Stimulated activated CD8-positive, alpha-beta memory T cell treated with anti-CD3 and anti-CD28 coated beads, Interleukin-15, amount 100 ng/mL, for 1 hour (primary cell): Measurements from ENCODE around the gene RHBDD3.

Experiments
- DNase-seq: peaks from one replicate; pipeline ENCODE4 v3.0.0-alpha.2; 2020; ENCODE audit warnings: low read depth

The RHBDD3 gene

DNA sequence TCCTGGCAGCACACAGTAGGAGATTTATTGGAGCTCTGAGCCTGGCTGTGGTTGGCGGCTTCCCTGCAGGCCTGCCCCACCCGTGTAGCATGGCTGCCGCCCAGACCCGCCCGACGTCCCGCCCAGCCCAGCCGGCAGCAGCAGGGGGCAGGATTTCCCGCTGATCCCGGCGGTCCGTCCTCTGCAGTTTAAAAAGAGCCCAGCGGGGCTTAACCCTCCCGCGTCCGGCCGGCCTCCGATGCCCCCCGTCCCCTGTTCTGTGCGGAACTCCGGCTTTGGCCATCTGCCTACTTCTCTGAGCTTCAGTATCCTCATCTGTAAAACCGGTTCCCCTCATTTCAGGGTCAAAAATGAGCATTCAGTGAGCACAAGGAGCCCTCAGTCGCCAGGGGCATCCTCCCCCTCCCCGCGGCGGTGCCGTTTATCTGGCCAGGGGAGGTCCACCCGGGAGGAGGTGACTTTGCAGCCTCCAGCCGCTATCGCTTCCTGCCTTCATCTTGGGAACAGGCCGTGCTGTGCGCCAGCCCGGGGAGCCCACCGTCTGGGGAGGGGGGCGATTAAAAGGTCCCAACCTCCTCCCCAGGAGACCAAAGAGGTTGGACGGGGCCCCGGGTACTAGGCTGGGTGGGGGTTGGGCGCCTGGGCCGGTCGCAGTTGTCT is 38.5 kb upstream of the RHBDD3 start, which contains the start of gene GAS2L1:
Gene GAS2L1 (plus strand): TSS at position 476 of the 660 bp plus-strand sequence. CDS start 1,456 bp downstream, outside the sequence.
- DNase-seq = no peak

DNA sequence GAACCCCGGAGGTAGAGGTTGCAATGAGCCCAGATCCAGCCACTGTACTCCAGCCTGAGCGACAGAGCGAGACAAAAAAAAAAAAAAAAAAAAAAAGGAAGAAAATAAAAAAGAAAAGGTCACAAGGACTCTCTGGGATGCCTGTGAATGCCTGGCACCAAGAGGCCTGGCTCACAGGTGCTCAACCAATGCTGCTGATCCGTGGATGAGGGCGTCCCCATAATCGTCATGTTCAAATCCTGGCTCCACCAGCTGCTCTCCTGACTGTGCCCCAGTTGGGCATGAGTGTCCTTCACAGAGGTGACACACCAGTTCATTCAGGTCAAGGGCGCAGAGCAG is 38.0 kb upstream of the RHBDD3 start:
- no peak for DNase-seq

- no peak for DNase-seq
These were observed 35.1 kb upstream of the RHBDD3 start for GRCh38 chr22:29302681-29303465.

DNA sequence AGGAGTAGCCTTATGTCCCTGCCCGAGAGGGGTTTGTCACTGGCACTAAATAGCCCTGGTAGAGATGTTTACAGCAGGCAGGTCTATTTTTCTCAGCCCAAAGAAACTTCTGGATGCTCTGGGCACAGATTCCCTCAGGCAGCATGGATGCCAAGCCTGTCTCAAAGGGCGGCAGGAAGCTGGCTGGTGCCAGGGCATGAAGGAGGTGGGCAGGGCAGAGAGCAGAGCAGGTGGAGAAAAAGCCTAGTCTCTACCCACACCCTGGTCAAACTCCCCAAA is 34.6 kb upstream of the RHBDD3 start:
- DNase-seq = no peak

GRCh38 chr22:29301716-29302401 is 34.1 kb upstream of the RHBDD3 start:
- no peak for DNase-seq

GRCh38 chr22:29300807-29301601 is 33.2 kb upstream of the RHBDD3 start:
- DNase-seq = no peak

- DNase-seq = no peak
These were observed 32.7 kb upstream of the RHBDD3 start for GRCh38 chr22:29300467-29300806.

DNA sequence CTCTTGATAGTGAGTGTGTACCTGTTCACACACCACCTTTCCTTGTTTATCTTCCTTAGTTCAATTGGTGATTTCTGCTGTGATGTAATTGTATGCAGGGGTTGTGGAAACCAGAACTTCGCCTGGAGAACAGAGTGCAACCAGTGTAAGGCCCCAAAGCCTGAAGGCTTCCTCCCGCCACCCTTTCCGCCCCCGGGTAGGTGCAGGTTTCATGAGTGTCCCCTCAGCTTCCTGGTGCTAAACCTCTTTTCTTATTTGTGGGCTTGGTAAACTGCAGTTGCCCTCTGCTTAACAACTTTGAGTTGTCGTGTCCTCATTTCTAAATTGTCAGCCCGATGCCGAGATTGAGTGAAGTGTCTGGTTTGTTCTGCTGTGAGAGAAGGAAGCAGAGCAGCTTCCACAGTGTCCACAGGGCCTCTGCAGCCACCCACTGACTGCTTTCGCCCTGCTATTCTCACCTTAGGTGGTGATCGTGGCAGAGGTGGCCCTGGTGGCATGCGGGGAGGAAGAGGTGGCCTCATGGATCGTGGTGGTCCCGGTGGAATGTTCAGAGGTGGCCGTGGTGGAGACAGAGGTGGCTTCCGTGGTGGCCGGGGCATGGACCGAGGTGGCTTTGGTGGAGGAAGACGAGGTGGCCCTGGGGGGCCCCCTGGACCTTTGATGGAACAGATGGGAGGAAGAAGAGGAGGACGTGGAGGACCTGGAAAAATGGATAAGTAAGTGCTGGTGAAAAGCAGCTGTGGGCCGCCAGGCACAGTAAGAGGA is 31.5 kb upstream of the RHBDD3 start:
- no peak for DNase-seq

DNA sequence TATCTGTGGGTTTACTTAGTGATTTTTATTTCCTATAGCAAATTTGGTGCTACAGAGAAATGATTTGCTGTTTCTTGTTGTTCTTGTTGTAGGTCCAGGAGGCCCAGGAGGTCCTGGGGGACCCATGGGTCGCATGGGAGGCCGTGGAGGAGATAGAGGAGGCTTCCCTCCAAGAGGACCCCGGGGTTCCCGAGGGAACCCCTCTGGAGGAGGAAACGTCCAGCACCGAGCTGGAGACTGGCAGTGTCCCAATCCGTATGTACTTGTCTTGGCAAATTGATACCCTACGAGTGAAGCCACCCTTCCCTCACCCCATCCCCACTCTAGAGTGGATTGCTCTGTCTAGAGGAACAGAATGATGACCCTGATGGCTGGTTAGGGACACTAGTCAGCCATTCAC is 30.9 kb upstream of the RHBDD3 start:
- no peak for DNase-seq

- no peak for DNase-seq
These were observed 24.6 kb upstream of the RHBDD3 start for GRCh38 chr22:29292379-29292778.

- no peak for DNase-seq
These were observed 23.4 kb upstream of the RHBDD3 start for GRCh38 chr22:29291215-29291614.

DNA sequence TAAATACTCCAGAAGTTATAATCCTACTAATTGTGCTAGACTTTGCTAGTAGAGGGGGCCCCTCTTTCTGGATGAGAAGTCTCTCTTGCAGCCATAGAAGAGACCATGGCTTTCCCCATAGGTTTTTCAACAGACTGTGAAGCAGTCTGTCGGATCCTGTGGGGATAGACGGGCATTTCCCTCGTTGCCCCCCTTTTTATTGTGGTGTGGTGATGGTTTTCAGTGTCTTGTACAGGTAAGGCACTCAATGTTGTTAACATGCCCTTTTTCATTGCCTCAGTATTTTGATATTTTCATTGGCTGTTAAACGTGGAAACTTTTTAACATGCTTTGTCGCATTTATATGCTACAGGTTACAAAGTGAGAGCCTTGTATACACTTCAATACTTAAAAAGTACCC is 22.3 kb upstream of the RHBDD3 start:
- no peak for DNase-seq

GRCh38 chr22:29288837-29289236 is 21.1 kb upstream of the RHBDD3 start:
- DNase-seq = no peak

GRCh38 chr22:29284196-29284595 is 16.4 kb upstream of the RHBDD3 start:
- no peak for DNase-seq

- DNase-seq = no peak
These were observed 10.1 kb upstream of the RHBDD3 start for GRCh38 chr22:29277927-29278326.

DNA sequence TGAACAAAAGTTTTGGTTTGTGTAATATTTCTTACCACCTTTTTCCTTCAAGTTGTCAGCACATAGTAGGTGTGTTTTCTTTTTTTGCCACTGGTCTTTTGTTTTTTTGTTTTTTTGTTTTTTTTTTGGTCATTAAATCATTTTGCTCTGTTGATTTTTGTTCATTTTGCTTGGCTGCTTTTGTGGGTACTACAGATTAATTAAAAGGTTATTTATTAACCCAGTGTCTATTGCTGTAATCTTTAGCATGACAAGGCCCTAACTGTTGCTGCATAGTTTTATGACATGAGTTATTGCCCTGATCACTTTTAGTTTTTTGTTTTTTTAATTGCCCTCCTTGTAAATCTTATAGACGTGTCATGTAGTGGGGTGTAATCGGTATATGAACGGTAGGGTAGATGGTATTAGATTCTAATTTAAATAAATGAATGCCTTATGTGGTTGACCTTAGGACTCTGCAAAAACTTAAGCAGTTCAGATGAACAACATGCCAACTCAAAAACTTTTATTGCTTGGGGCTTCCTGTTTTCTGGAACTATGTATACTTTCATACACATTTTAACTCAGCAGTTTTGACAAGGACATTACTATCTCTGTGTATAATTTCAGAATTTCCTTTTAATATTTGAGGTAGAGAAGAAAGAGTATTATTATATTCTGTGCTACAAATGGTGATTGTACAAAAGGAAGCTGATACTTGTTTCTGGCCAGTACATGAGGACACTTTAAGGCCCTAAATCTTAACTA is 8.2 kb upstream of the RHBDD3 start:
- no peak for DNase-seq

GRCh38 chr22:29275167-29275566 is 7.4 kb upstream of the RHBDD3 start:
- DNase-seq = no peak

DNA sequence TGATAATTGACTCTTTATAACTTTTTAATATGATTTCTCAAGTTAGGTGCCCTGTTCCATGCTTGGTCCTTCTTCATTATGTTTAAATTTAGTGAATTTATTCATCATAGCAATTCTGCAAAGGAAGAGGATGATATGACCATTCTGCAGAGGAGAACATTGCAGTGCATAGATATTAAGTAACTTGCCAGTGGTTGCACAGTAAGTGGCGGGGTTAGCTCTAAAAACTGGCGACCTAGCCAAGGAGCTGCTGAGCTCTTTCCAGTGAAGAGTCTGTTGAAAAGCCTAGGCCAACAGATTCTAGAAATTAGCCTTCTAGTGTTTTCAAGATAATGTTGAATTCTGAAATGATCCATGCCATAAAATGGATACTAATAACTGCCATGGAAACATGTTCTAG is 4.8 kb upstream of the RHBDD3 start:
- DNase-seq = no peak

DNA sequence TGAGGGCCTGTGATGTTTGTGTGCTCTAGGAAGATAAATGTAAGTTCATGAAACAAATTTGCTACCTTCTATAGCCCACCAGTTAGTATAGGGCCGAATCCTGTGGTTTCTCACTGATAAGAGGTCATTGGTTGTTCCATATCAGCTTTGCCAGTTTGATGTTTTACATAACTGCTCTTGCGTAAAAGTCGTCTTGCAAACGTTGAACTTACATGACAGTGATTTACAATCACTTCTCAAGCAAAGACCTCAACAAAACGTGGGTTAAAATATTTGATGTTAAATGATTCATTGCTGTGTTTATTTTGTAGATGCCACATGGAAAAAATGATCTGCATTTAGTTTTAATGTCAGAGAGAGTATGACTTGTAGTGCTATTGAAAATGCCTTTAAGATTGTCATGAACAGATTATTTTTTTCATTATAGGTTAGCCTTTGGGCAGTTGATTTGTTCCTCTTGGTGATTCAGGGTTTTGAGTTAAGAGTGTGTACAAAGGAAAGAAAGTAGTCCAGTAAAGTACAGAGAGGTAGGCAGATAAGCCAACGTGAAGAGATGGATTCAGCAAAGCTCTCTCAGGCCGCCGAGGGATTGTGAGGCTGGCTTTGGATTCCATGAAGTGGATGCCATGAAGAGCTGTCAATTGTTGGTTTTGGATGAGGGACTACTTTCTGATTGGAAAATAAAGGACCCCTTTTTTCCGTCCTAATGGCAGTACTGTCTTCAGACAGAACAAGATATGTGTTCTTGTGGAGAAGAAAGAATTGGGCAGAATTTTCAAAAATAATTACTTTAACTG is 2.9 kb upstream of the RHBDD3 start:
- no peak for DNase-seq

- no peak for DNase-seq
These were observed 2.1 kb upstream of the RHBDD3 start for GRCh38 chr22:29269731-29270474.
